NOMO-1 treated with dmso at 0.1 percent for 144 hours (cell line): ENCODE results near the gene ULK4.

ENCODE experiments used
- DNase-seq: peaks from one replicate; lab custom pipeline; 2025; ENCODE audit not compliant: unreplicated experiment; lab: John Stamatoyannopoulos, UW

The ULK4 gene

GRCh38 chr3:41277790-41278465 lies 684.0 kb downstream of the ULK4 start:
- no peak for DNase-seq

GRCh38 chr3:41276191-41276590 lies 685.7 kb downstream of the ULK4 start:
- no peak for DNase-seq

GRCh38 chr3:41274944-41275668 lies 686.8 kb downstream of the ULK4 start:
- DNase-seq, result no peak

- no peak for DNase-seq
These were observed 689.2 kb downstream of the ULK4 start for GRCh38 chr3:41272667-41273066.

GRCh38 chr3:41267975-41268640 lies 693.8 kb downstream of the ULK4 start:
- DNase-seq, result no peak

- DNase-seq, result no peak
These were observed 696.1 kb downstream of the ULK4 start for GRCh38 chr3:41265823-41266273.

GRCh38 chr3:41265011-41265545 lies 696.8 kb downstream of the ULK4 start:
- DNase-seq, result no peak

GRCh38 chr3:41260063-41260450 lies 701.8 kb downstream of the ULK4 start:
- DNase-seq, result no peak

GRCh38 chr3:41259449-41260062 lies 702.3 kb downstream of the ULK4 start:
- no peak for DNase-seq

GRCh38 chr3:41258239-41258800 lies 703.6 kb downstream of the ULK4 start:
- DNase-seq, result no peak

- no peak for DNase-seq
These were observed 710.3 kb downstream of the ULK4 start for GRCh38 chr3:41251593-41251992.

GRCh38 chr3:41250825-41251224 lies 711.1 kb downstream of the ULK4 start:
- DNase-seq, result no peak

- no peak for DNase-seq
These were observed 712.6 kb downstream of the ULK4 start for GRCh38 chr3:41249318-41249717.

- DNase-seq, result no peak
These were observed 713.4 kb downstream of the ULK4 start for GRCh38 chr3:41248525-41248924.

- DNase-seq, result no peak
These were observed 714.6 kb downstream of the ULK4 start for GRCh38 chr3:41247055-41248004.

- no peak for DNase-seq
These were observed 717.1 kb downstream of the ULK4 start for GRCh38 chr3:41244620-41245336.

- DNase-seq, result no peak
These were observed 718.7 kb downstream of the ULK4 start for GRCh38 chr3:41243183-41243582.

GRCh38 chr3:41241800-41242571 lies 719.9 kb downstream of the ULK4 start:
- no peak for DNase-seq

- no peak for DNase-seq
These were observed 720.7 kb downstream of the ULK4 start for GRCh38 chr3:41241161-41241560.
